Neural cell (in vitro differentiated cells): ENCODE results near the gene ARHGEF10L. TPM values are rescaled to one million over a fixed set of nuclear protein-coding genes. Genes with fewer than 3 reads are reported as not detected.

ENCODE experiments used
- H2AFZ ChIP-seq: fragments of 200-600, 300-800 bp; sonication (generic), shearing (Covaris generic); 2 replicates; pipeline ENCODE4 v1.6.0; 2014; ENCODE audit warnings: low read depth, mild to moderate bottlenecking, antibody characterized with exemption, low read length, moderate library complexity
- H3F3A ChIP-seq: fragments of 200-600 bp; shearing (Covaris generic); 2 replicates; pipeline ENCODE4 v1.6.1; 2016; ENCODE audit warnings: mild to moderate bottlenecking, moderate library complexity, mixed read lengths, antibody characterized with exemption, low read length; ENCODE audit not compliant: insufficient read depth, poor library complexity, severe bottlenecking
- H3K27ac ChIP-seq: fragments of 200-600, 300-800 bp; sonication (generic), shearing (Covaris generic); 2 replicates; pipeline ENCODE4 v1.5.1; 2014; ENCODE audit warnings: mild to moderate bottlenecking, low read length, moderate library complexity
- H3K27me3 ChIP-seq: fragments of 300-800, 200-600 bp; sonication (generic), shearing (Covaris generic); 2 replicates; pipeline ENCODE4 v1.6.0; 2014; ENCODE audit warnings: mild to moderate bottlenecking, low read depth, low read length, moderate library complexity; ENCODE audit not compliant: insufficient read depth
- H3K36me3 ChIP-seq: fragments of 300-800, 200-600 bp; sonication (generic), shearing (Covaris generic); 2 replicates; pipeline ENCODE4 v1.5.1; 2014; ENCODE audit warnings: mild to moderate bottlenecking, antibody characterized with exemption, low read length, moderate library complexity; ENCODE audit not compliant: insufficient read depth
- H3K4me2 ChIP-seq: fragments of 300-800, 200-600 bp; sonication (generic), shearing (Covaris generic); 2 replicates; pipeline ENCODE4 v1.6.0; 2014; ENCODE audit warnings: mild to moderate bottlenecking, low read length
- H3K4me3 ChIP-seq: fragments of 300-800, 200-600 bp; sonication (generic), shearing (Covaris generic); 2 replicates; pipeline ENCODE4 v1.5.1; 2014; ENCODE audit warnings: mild to moderate bottlenecking, low read length, moderate library complexity
- H3K79me2 ChIP-seq: fragments of 200-600 bp; shearing (Covaris generic); replicated peaks from 2 replicates; pipeline ENCODE4 v1.6.0; 2014; ENCODE audit warnings: mild to moderate bottlenecking, low read length, moderate library complexity; ENCODE audit not compliant: insufficient read depth
- H3K9ac ChIP-seq: fragments of 300-800, 200-600 bp; sonication (generic), shearing (Covaris generic); 2 replicates; pipeline ENCODE4 v1.6.1; 2016; ENCODE audit warnings: mild to moderate bottlenecking, low read length, mixed read lengths
- H3K9me2 ChIP-seq: fragments of 200-600 bp; shearing (Covaris generic); 2 replicates; pipeline ENCODE4 v1.6.1; 2016; ENCODE audit warnings: mild to moderate bottlenecking, low read length, mixed read lengths; ENCODE audit not compliant: insufficient read depth
- H3K9me3 ChIP-seq: fragments of 200-600, 300-800 bp; sonication (generic), shearing (Covaris generic); 2 replicates; pipeline ENCODE4 v1.6.1; 2016; ENCODE audit warnings: mild to moderate bottlenecking, mixed run types, low read length, moderate library complexity, mixed read lengths
- H4K20me1 ChIP-seq: fragments of 200-600 bp; shearing (Covaris generic); 2 replicates; pipeline ENCODE4 v1.6.1; 2016; ENCODE audit warnings: mild to moderate bottlenecking, mixed run types; ENCODE audit not compliant: insufficient read depth
- CTCF ChIP-seq: fragments of 450-650 bp; IDR thresholded peaks from 2 replicates; pipeline ENCODE4 v1.5.1; 2014; ENCODE audit warnings: antibody characterized with exemption, mild to moderate bottlenecking, moderate library complexity; ENCODE audit not compliant: poor library complexity, severe bottlenecking
- EP300 ChIP-seq: fragments of 450-650 bp; conservative IDR thresholded peaks from 2 replicates; pipeline ENCODE4 v1.6.1; 2014; ENCODE audit warnings: antibody characterized with exemption, mild to moderate bottlenecking, moderate library complexity; ENCODE audit not compliant: poor library complexity, severe bottlenecking
- EZH2 ChIP-seq: fragments of 200-600, 300-800 bp; shearing (Covaris generic), sonication (generic); IDR thresholded peaks from 2 replicates; pipeline ENCODE4 v1.6.1; 2014; ENCODE audit warnings: antibody characterized with exemption, low read length, borderline replicate concordance, mild to moderate bottlenecking; ENCODE audit not compliant: insufficient read depth, poor library complexity, severe bottlenecking
- MXI1 ChIP-seq: fragments of 450-650 bp; conservative IDR thresholded peaks from 2 replicates; pipeline ENCODE4 v1.6.1; 2014; ENCODE audit warnings: antibody characterized with exemption, mild to moderate bottlenecking; ENCODE audit not compliant: poor library complexity, severe bottlenecking
- POLR2AphosphoS5 ChIP-seq: IDR thresholded peaks from 2 replicates; pipeline ENCODE4 v1.6.1; 2012
- RAD21 ChIP-seq: fragments of 450-650 bp; conservative IDR thresholded peaks from 2 replicates; pipeline ENCODE4 v1.6.1; 2014; ENCODE audit warnings: antibody characterized with exemption, mild to moderate bottlenecking, moderate library complexity
- REST ChIP-seq: IDR thresholded peaks from 2 replicates; pipeline ENCODE4 v1.6.1; 2012; ENCODE audit warnings: borderline replicate concordance
- SMC3 ChIP-seq: fragments of 450-650 bp; conservative IDR thresholded peaks from 2 replicates; pipeline ENCODE4 v1.6.1; 2014; ENCODE audit warnings: antibody characterized with exemption, mild to moderate bottlenecking, moderate library complexity; ENCODE audit not compliant: poor library complexity
- TAF1 ChIP-seq: IDR thresholded peaks from 2 replicates; pipeline ENCODE4 v1.6.1; 2012; ENCODE audit warnings: low read depth
- polyA plus RNA-seq: library from polyadenylated mRNA; depleted of rRNA; stranded (reverse); fragments of >200 nt; gene quantifications from 2 replicates; pipeline ENCODE4 v1.2.3, GENCODE V29; 2014

ARHGEF10L gene
- polyA plus RNA-seq, 1 donor from 2014 or later = 123 TPM

- H3F3A ChIP-seq = no peaks in the 10 kb centered on the region
- no peaks in the 10 kb centered on the region for H3K27me3 ChIP-seq
- H3K27ac ChIP-seq = no peak overlapping the region
- H3K9me2 ChIP-seq = no peaks in the 10 kb centered on the region
- H3K4me3 ChIP-seq = no peak overlapping the region
- no peaks in the 10 kb centered on the region for H3K79me2 ChIP-seq
- no peaks in the 10 kb centered on the region for H3K9me3 ChIP-seq
- no peaks in the 10 kb centered on the region for H3K36me3 ChIP-seq
- TF ChIP-seq EZH2 (no peak), CTCF (no peak), EP300 (no peak), POLR2AphosphoS5 (no peak), SMC3 (no peak), RAD21 (no peak), REST (no peak), MXI1 (no peak), TAF1 (no peak)
- H3K4me2 ChIP-seq = no peak overlapping the region
- no peak overlapping the region for H3K9ac ChIP-seq
- H4K20me1 ChIP-seq = no peaks in the 10 kb centered on the region
- no peak overlapping the region for H2AFZ ChIP-seq
Measured at GRCh38 chr1:17674726-17675500, 135.4 kb downstream of the ARHGEF10L start.

- H3K9me2 ChIP-seq = no peaks in the 10 kb centered on the region
- H3K27me3 ChIP-seq = no peaks in the 10 kb centered on the region
- no peaks in the 10 kb centered on the region for H3F3A ChIP-seq
- H3K4me2 ChIP-seq = no peak overlapping the region
- no peak overlapping the region for H3K27ac ChIP-seq
- H2AFZ ChIP-seq = no peak overlapping the region
- H3K4me3 ChIP-seq = no peak overlapping the region
- H3K9ac ChIP-seq = no peak overlapping the region
- no peaks in the 10 kb centered on the region for H3K79me2 ChIP-seq
- TF ChIP-seq MXI1 (no peak), REST (no peak), EZH2 (no peak)
- H3K9me3 ChIP-seq = no peaks in the 10 kb centered on the region
- H4K20me1 ChIP-seq = no peaks in the 10 kb centered on the region
- H3K36me3 ChIP-seq = no peaks in the 10 kb centered on the region
Measured at GRCh38 chr1:17675744-17676143, 136.2 kb downstream of the ARHGEF10L start.
